Occipital lobe (tissue), 2 donors: ENCODE data around the gene ATL1. TPM values are rescaled to one million over a fixed set of nuclear protein-coding genes. Genes with fewer than 3 reads are reported as not detected.
"Not testable (repeated sequence)": the region's sequence is repeated elsewhere in the genome, so short reads cannot be mapped to it uniquely, and the experiment has no call there.

Experiments used
- DNase-seq: peaks from one replicate; lab custom pipeline; 2025; lab: John Stamatoyannopoulos, UW
- total RNA-seq: library from RNA; depleted of rRNA; stranded (reverse); fragments of >200 nt; gene quantifications from one replicate; pipeline ENCODE4 v1.2.3, GENCODE V29; 2014

Gene ATL1
- total RNA-seq, 1 donor from 2014 or later = 99.8 TPM

DNA sequence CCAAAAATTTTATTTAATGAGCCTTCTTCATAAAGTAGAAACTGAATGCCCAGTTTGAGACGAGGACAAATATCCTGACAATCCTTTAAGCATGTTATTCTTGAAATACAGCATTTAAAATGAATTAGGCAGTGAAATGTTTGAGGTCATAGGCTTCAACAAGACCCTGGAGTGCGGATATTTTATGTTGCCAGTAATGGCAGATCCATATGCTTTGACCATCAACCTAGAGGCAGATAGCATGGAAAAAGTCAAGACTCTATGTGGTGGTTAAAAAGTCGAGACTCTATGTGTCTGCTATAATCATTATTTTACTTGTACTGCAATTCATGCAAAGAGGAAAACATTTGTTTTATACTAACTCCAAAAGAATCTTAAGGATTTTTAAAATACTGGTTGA lies 25.5 kb upstream of the ATL1 start:
- DNase-seq = no peak

- no peak for DNase-seq
Observed at GRCh38 chr14:50534997-50535396, 24.9 kb upstream of the ATL1 start.

DNA sequence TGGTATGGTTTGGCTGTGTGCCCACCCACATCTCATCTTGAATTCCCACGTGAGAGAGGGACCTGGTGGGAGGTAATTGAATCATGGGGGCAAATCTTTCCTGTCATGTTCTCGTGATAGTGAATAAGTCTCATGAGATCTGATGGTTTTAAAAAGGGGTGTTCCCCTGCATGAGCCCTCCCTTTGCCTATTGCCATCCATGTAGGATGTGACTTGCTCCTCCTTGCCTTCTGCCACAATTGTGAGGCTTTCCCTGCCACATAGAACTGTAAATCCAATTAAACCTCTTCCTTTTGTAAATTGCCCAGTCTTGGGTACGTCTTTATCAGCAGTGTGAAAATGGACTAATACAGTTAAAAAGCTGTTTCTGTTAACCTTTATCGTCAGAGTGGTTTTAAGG lies 21.9 kb upstream of the ATL1 start:
- not testable (repeated sequence) for DNase-seq

DNA sequence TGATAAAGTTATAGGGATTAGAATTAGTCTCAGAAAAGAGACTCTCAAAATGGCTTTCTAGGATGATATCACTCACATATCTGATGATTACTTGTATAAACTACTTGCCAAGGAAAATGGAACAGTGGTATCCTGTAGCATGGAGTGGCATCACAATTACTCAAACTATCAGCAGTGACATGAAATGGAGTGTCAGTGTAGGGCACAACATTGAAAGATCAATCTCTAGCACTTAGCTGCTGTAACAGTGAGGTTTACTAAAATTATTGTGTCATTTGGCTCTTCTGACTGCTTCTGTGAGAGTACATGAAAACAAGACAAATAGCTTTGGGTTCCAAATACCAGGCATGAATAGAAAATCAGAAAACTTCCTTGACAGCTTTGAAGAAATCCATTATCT lies 20.9 kb upstream of the ATL1 start:
- DNase-seq = no peak

- no peak for DNase-seq
Observed at GRCh38 chr14:50541159-50541567, 18.8 kb upstream of the ATL1 start.

- no peak for DNase-seq
Observed at GRCh38 chr14:50542941-50543418, 17.0 kb upstream of the ATL1 start.

DNA sequence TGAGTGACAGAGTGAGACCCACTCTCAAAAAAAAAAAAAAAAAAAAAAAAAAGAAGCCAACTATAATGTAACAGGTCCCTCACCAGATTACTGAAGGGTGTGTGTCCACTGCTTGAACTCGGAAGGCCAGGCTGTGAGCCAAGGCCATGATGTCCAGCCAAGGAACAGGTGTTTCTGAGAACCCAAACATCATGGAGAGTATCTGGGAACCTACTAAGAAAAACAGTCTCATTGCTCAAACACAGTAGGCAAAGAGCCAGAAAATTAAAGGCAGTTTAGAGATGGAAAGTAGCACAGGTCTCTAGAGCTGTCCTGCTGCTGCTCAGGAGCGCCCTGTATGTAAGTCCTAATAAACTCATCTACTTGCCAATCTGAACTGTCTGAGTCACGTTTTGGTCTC lies 15.0 kb upstream of the ATL1 start:
- no peak for DNase-seq

DNA sequence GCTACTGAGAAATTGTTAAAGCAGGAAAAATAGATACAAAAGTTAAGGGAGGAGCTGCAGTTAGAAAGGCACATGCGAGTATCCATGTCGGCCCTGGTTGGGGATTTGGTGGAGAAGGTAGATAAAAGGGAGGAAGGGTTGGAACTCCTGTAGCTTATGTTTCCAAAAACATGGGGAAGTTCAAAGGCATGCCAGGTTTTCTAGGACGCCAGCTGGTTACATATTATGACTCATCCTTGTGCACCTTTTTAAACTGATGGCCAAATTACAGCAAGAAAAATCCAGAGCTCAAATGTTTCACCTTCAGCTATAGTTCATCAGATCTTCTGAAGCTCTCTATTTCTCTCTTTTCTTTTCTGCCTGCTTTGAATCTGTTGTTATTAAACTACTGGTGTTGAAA lies 14.3 kb upstream of the ATL1 start:
- no peak for DNase-seq

GRCh38 chr14:50550294-50550693 lies 9.7 kb upstream of the ATL1 start:
- DNase-seq = no peak

DNA sequence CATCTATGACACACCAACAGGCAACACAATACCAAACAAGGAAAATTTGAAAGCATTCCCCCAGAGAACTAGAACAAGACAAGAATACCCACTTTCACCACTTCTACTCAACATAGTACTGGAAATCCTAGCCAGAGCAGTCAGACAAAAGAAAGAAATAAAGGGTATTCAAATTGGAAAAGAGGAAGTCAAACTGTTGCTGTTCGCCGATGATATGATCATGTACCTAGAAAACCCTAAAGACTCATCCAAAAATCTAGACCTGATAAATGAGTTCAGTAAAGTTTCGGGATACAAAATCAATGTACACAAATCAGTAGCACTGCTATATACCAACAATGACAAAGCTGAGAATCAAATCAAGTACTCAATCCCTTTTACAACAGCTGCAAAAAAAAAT lies 8.1 kb upstream of the ATL1 start:
- no peak for DNase-seq

DNA sequence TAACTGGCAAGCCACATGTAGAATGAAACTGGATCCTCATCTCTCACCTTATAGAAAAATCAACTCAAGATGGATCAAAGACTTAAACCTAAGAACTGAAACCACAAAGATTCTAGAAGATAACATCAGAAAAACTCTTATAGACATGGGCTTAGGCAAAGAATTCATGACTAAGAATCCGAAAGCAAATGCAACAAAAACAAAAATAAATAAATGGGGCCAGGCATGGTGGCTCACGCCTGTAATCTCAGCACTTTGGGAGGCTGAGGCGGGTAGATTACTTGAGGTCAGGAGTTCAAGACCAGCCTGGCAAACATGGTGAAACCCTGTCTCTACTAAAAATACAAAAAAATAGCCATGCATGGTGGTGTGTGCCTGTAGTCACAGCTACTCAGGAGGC lies 7.1 kb upstream of the ATL1 start:
- not testable (repeated sequence) for DNase-seq

DNA sequence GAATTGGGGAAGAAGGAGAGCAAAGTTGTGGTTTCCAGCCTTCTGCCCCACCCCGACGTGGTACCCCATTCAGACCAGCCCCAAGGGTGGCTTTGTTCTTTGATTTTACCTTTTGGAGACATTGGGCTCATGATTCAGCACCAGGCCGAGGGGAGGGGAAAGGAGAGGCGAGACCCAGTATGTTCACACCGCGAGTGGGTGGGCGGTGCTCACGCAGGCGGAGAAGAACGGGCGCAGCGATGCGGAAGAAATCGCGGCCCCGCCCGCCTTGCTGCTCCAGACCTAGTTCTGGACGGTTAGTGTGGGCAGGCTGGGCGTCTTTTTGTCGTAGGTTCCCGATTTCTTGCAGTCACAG lies 963 bp downstream of the ATL1 start:
- DNase-seq = peak; percentile 80

GRCh38 chr14:50562841-50563240 lies 2.9 kb downstream of the ATL1 start:
- no peak for DNase-seq

DNA sequence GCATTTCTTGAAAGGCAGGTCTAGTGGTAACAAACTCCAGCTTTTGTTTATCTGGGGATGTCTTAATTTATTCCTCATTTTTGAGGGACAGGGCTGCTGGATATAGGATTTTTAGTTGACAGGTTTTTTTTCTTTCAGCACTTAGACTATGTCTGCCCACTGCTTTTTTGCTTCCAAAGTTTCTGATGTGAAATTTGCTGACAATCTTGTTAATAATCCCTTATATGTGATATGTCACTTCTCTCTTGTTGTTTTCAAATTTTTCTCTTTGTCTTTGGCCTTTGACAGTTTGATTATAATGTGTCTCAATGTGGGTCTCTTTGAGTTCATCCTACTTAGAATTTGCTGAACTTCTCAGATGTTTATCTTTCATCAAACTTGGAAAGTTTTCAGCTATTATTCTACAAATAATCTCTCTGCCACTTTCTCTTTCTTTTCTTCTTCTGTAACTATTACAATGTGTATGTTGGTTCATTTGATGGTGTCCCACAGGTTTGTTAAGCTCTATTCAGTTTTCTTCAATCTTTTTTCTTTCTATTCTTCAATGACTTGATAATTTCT lies 9.8 kb downstream of the ATL1 start:
- no peak for DNase-seq

GRCh38 chr14:50573862-50574261 lies 13.9 kb downstream of the ATL1 start:
- DNase-seq = no peak

GRCh38 chr14:50575769-50576168 lies 15.8 kb downstream of the ATL1 start:
- no peak for DNase-seq

DNA sequence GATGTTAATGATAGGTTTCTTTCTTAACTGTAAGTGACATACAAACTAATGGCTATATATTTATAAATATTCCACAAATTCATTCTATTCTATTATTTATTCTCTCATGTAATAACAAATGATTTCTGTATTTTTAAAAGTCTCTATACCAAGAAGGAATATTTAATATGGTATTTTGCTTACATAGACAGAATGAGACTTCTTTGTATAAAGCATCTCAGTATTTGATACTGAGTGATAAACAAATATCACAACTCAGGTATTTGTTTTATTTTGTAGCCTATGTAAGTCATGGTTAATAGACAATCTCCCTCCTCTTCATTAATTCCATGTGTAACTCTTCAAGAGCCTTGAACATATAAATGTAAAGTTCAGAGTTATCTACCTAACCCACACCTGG lies 18.0 kb downstream of the ATL1 start:
- no peak for DNase-seq

DNA sequence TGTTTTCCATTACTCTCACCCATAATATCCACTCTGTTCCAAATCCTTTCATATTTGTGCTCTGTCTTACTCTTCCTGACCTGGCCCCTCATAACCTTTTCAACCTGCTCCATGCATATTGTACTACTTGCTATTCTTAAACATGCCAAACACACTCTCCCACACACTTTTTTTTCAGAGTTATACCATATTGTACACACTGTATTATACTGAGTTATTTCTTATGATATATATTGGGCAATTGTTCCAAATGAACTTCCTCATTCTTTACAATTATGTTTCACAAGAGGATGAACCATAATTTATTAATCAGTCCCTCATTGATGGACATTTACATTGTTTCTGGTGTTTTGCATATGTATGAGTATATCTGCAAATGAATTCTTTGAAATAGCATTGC lies 18.5 kb downstream of the ATL1 start:
- no peak for DNase-seq

GRCh38 chr14:50590464-50590863 lies 30.5 kb downstream of the ATL1 start:
- no peak for DNase-seq

DNA sequence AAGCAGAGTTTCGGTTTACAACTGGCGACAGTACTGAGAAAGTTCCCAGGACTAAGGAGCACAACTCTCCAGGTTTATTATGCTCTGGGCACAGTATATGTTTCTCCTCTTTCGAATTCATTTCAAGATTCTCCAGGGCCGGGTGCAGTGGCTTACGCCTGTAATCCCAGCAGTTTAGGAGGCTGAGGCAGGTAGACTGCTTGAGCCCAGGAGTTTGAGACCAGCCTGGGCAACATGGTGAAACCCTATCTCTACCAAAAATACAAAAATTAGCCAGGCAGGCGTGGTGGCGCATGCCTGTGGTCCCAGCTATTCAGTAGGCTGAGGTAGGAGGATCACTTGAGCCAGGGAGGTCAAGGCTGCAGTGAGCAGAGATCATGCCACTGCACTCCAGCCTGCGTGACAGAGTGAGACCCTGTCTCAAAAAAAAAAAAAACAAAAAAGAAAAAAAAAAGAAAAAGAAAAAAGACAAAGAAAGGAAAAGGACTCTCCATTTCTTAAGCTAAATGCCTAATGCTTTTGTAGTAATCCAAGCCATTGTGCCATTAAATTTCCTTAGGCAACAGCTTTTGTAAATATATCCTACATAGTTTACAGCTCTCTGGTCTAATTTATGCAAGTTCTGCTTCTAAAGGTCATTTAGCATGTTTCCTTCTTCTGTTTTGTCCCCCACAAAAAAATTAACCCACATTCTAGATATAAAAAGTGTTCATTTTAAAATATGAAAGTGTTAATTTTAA lies 34.8 kb downstream of the ATL1 start:
- DNase-seq = no peak

DNA sequence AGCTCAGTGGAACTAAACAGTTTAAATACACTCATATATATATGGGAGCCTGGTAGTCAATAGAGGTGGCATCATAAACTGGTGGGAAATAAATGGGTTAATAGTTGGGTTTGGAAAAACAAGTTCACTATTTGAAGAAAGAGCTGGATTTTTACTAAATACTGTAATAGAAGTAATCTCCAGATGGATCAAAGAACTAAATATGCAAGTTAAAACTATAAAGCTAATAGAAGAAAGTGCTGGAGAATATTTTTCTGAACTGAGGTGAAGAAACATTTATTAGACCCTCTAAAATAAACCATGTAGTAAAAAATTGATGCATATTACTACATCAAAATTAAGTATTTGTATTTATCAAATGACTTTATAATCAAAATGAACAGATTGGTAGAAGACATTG lies 38.8 kb downstream of the ATL1 start:
- DNase-seq = no peak

- DNase-seq = no peak
Observed at GRCh38 chr14:50599700-50600444, 39.9 kb downstream of the ATL1 start.

DNA sequence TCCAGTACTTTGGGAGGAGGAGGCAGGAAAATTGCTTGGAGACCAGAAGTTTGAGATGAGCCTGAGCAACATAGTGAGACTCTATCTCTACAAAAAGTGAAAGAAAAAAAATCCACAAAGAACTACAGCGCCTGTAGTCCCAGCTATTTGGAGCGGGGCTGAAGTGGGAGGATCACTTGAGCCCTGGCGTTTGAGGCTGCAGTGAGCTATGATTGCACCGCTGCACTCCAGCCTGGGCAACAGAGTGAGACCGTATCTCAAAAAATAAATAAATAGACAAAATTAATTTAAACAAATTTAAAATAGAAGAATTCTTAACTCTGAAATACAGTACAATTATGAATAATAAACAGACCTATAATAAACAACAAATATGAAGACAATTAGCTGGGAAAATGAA lies 40.9 kb downstream of the ATL1 start:
- DNase-seq = no peak
